Activated CD4-positive, alpha-beta T cell treated with anti-CD3 and anti-CD28 coated beads for 48 hours (primary cell): Measurements from ENCODE around the gene DALRD3.
A peak's percentile ranks its signal among the peaks of the same experiment; 100 is the strongest.

Experiments
- DNase-seq: peaks from one replicate; pipeline ENCODE4 v3.0.0-alpha.2; 2020

The DALRD3 gene

GRCh38 chr3:48974076-48974864 is 44.1 kb downstream of the DALRD3 start:
- DNase-seq, result no peak

DNA sequence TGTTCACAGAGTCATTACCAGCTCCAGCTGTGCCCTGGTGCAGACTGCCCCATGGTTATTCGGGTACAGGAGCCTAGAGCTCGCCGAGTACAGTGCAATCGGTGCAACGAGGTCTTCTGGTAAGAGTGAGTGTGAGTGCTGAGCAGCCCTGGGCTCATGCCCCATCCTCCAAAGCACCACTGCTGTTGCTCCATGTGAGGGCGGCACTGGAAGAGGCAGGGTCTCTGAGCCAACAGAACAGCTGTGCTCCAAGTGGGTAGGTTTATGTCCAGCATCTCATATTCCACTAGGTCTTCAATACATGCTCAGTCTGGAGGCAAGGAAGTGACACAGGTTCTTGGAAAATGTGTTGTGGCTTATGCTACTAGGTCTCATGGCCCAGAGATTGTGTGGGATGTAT is 47.8 kb downstream of the DALRD3 start:
- DNase-seq, result no peak

DNA sequence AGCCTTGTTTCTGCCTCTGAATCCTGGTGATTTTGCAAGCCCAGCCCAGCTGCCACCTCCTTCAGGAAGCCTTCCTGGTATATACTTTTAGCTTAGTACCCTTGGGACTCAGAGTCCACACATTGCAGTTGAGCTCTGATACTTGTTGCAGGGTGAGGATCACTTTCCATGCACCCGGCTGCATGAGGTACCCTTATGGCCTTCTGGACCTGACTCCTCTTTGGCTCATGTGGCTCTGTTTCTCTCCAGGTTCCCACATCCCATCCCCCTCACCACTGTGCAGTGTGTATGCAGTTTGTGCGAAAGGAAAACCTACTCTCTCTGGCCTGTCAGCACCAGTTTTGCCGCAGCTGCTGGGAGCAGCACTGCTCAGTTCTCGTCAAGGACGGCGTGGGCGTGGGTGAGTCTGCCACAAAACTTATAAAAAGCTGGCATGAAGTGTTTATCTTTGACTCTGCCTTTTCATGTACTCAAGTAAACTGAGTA is 51.5 kb downstream of the DALRD3 start:
- DNase-seq, result peak; percentile 57

DNA sequence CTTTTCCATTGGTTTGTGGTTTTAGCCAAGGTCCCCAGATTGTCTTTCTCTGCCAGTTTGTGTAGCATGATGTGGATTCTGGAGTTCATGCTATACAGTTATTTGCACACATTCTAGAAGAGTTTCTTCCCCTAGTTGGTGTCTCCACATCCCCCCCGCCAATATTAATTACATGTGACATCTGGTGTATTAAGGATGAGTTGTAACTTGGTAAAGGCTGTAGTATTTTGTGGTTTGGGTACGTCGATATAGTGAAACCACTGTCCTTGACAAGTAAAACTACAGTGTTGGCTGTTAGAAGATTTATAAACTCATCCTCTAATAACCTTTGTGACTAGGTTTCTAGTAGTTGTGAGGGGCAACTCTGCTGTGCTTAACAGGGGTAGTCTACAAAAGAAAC is 52.0 kb downstream of the DALRD3 start:
- no peak for DNase-seq
